ENCODE data around the gene ANAPC16.

DNA sequence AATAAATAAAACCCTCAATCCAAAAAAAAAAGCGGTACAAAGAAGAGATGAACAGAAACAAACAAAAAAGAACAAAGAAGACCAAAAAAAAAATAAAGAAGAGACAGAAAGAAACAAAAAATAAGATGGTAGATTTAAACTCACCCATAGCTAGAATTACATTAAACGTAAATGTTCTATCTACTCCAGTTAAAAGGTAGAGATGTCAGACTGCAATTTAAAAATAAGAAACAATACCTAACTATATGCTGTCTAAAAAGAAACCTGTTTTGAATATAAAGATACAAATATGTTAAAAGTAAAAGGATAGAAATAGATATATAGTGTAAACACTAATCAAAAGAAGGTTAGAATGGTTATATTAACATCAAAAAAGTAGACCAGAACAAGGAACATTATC, 31.7 kb upstream of the ANAPC16 start:
- TF ChIP-seq POLR2AphosphoS5 (IDR thresholded peaks at IDR 0.05) (no peak), POLR2A (IDR thresholded peaks at IDR 0.05) (no peak)
- TF ChIP-seq, protein P1, sequence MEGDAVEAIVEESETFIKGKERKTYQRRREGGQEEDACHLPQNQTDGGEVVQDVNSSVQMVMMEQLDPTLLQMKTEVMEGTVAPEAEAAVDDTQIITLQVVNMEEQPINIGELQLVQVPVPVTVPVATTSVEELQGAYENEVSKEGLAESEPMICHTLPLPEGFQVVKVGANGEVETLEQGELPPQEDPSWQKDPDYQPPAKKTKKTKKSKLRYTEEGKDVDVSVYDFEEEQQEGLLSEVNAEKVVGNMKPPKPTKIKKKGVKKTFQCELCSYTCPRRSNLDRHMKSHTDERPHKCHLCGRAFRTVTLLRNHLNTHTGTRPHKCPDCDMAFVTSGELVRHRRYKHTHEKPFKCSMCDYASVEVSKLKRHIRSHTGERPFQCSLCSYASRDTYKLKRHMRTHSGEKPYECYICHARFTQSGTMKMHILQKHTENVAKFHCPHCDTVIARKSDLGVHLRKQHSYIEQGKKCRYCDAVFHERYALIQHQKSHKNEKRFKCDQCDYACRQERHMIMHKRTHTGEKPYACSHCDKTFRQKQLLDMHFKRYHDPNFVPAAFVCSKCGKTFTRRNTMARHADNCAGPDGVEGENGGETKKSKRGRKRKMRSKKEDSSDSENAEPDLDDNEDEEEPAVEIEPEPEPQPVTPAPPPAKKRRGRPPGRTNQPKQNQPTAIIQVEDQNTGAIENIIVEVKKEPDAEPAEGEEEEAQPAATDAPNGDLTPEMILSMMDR (IDR thresholded peaks at IDR 0.05), result no peak
